B cell (primary cell): ENCODE results near the gene ADAR. TPM values are rescaled to one million over a fixed set of nuclear protein-coding genes. Genes with fewer than 3 reads are reported as not detected.

Source experiments
- ATAC-seq: fragments of 200-7000 bp; cut with Tn5 transposase; one replicate; pipeline ENCODE4 v1.10.0; 2021; ENCODE audit warnings: low read depth, mild to moderate bottlenecking, moderate number of reproducible peaks, moderate library complexity
- CTCF ChIA-PET: fragments of 350-600 bp; sonication (Branson Sonifier 250); formaldehyde crosslinking; loops from one replicate; lab custom pipeline; 2021; ENCODE audit warnings: antibody characterized with exemption, inconsistent platforms; lab: Charles Lee
- POLR2A ChIA-PET: fragments of 350-600 bp; sonication (Branson Sonifier 250); formaldehyde crosslinking; loops from one replicate; lab custom pipeline; 2021; ENCODE audit warnings: antibody characterized with exemption; lab: Charles Lee
- DNase-seq: peaks from one replicate; pipeline ENCODE4 v3.0.0; 2013
- H2AFZ ChIP-seq: 2 replicates; pipeline ENCODE4 v1.6.1; 2012; ENCODE audit warnings: mild to moderate bottlenecking, low read depth, low read length; ENCODE audit not compliant: insufficient read depth, poor library complexity, severe bottlenecking
- H3K27ac ChIP-seq, 2 donors: 1 replicate in 1 of 2; 2 replicates in 1 of 2; pipeline ENCODE4 v1.5.1; 2012 to 2013; ENCODE audit warnings: low read length in 2 of 2, mild to moderate bottlenecking in 2 of 2, moderate library complexity in 1 of 2
- H3K27me3 ChIP-seq, 4 experiments: fragments of 200-600 bp in 1 of 4; sonication (generic) in 1 of 4; replicated peaks in 1 of 4; 1 replicate in 2 of 4; 2 replicates in 2 of 4; pipeline versions ENCODE4 v1.6.1 to v1.7.0; 2013 to 2016; ENCODE audit warnings: low read length in 3 of 4, mild to moderate bottlenecking in 2 of 4, mixed read lengths in 1 of 4, moderate library complexity in 1 of 4; ENCODE audit not compliant: insufficient read depth in 4 of 4, control insufficient read depth in 3 of 4; ENCODE audit errors: control extremely low read depth in 1 of 4
- H3K36me3 ChIP-seq, 2 experiments: replicated peaks in 1 of 2; 1 replicate in 1 of 2; 2 replicates in 1 of 2; pipeline versions ENCODE4 v1.6.1 to v1.7.1; 2013; ENCODE audit warnings: low read length in 1 of 2; ENCODE audit not compliant: insufficient read depth in 2 of 2, control insufficient read depth in 1 of 2; ENCODE audit errors: control extremely low read depth in 1 of 2, extremely low read depth in 1 of 2
- H3K4me1 ChIP-seq, 2 donors: fragments of 200-600 bp in 1 of 2; sonication (generic) in 1 of 2; 1 replicate in 1 of 2; 2 replicates in 1 of 2; pipeline versions ENCODE4 v1.5.1 to v1.6.1; 2013 to 2017; ENCODE audit warnings: low read length in 2 of 2; ENCODE audit not compliant: control insufficient read depth in 2 of 2, insufficient read depth in 2 of 2
- H3K4me2 ChIP-seq: replicated peaks from 2 replicates; pipeline ENCODE3; 2012; ENCODE audit warnings: mild to moderate bottlenecking, low read depth, low read length; ENCODE audit not compliant: poor library complexity, severe bottlenecking
- H3K4me3 ChIP-seq, 5 experiments: fragments of 200-600 bp in 1 of 5; sonication (generic) in 1 of 5; 1 replicate in 3 of 5; 2 replicates in 2 of 5; pipeline versions ENCODE4 v1.5.1 to v1.7.0; 2011 to 2016; ENCODE audit warnings: low read length in 4 of 5, mild to moderate bottlenecking in 4 of 5, low read depth in 2 of 5, control low read depth in 1 of 5, moderate library complexity in 1 of 5; ENCODE audit not compliant: insufficient read depth in 1 of 5; ENCODE audit errors: control extremely low read depth in 1 of 5, extremely low read depth in 1 of 5
- H3K79me2 ChIP-seq: fragments of 200-600 bp; sonication (generic); one replicate; pipeline ENCODE4 v1.6.0; 2016; ENCODE audit warnings: low read length; ENCODE audit not compliant: control insufficient read depth, insufficient read depth
- H3K9ac ChIP-seq: fragments of 200-600 bp; sonication (generic); 2 replicates; pipeline ENCODE4 v1.6.1; 2017; ENCODE audit warnings: mild to moderate bottlenecking, low read length, moderate library complexity
- H3K9me3 ChIP-seq, 3 donors: one replicate each; pipeline versions ENCODE4 v1.6.1 to v1.7.1; 2013; ENCODE audit warnings: low read length in 2 of 3; ENCODE audit not compliant: control insufficient read depth in 2 of 3, insufficient read depth in 1 of 3; ENCODE audit errors: control extremely low read depth in 1 of 3
- H4K20me1 ChIP-seq: 2 replicates; pipeline ENCODE4 v1.6.0; 2012; ENCODE audit warnings: mild to moderate bottlenecking, low read length; ENCODE audit not compliant: insufficient read depth, control insufficient read depth, poor library complexity, severe bottlenecking
- H3K27ac Mint-ChIP-seq: one replicate; pipeline ENCODE4 v1.8.0; 2021; ENCODE audit warnings: mixed read lengths
- H3K27me3 Mint-ChIP-seq: one replicate; pipeline ENCODE4 v1.8.0; 2021; ENCODE audit warnings: mixed read lengths
- H3K4me1 Mint-ChIP-seq: one replicate; pipeline ENCODE4 v1.8.0; 2021; ENCODE audit warnings: mixed read lengths
- H3K4me3 Mint-ChIP-seq: one replicate; pipeline ENCODE4 v1.8.0; 2021; ENCODE audit warnings: mixed read lengths
- H3K9me3 Mint-ChIP-seq: one replicate; pipeline ENCODE4 v1.8.0; 2022; ENCODE audit warnings: mixed read lengths; ENCODE audit not compliant: insufficient read depth
- EZH2 ChIP-seq: IDR thresholded peaks from 2 replicates; pipeline ENCODE4 v1.6.1; 2012; ENCODE audit warnings: borderline replicate concordance, low read depth, mild to moderate bottlenecking, moderate library complexity, low read length; ENCODE audit not compliant: insufficient read depth, poor library complexity, severe bottlenecking
- WGBS: methylation state at CpG from one replicate; pipeline ENCODE4 v1.1.5; 2013; ENCODE audit warnings: missing lambda C conversion rate; ENCODE audit not compliant: insufficient coverage; 5-methylcytosine and 5-hydroxymethylcytosine counted together
- intact Hi-C: fragments of 100-400 bp; cut with micrococcal nuclease; formaldehyde crosslinking; loops from one replicate; pipeline ENCODE4 v1.10.0; 2022
- polyA plus RNA-seq: library from polyadenylated mRNA; depleted of rRNA; stranded (reverse); fragments of >200 nt; gene quantifications from 2 replicates; pipeline ENCODE4 v1.2.3, GENCODE V29; 2012
- total RNA-seq, 2 donors: library from RNA; stranded (reverse); fragments of 120-200 nt in 1 of 2; gene quantifications; 1 replicate in 1 of 2; 2 replicates in 1 of 2; pipeline versions ENCODE4 v1.2.3 to v1.2.4, GENCODE V29; 2013 to 2022
- TF ChIP-seq, protein P1 (sequence below): fragments of 200-600 bp; IDR thresholded peaks from one replicate; pipeline ENCODE4 v1.8.0; 2022; ENCODE audit warnings: antibody characterized with exemption, mild to moderate bottlenecking

The ADAR gene
- total and polyA plus RNA-seq, 2 donors (not counting 1 experiment from before 2014, with no cell fraction given) = 64.9 to 241 TPM

DNA sequence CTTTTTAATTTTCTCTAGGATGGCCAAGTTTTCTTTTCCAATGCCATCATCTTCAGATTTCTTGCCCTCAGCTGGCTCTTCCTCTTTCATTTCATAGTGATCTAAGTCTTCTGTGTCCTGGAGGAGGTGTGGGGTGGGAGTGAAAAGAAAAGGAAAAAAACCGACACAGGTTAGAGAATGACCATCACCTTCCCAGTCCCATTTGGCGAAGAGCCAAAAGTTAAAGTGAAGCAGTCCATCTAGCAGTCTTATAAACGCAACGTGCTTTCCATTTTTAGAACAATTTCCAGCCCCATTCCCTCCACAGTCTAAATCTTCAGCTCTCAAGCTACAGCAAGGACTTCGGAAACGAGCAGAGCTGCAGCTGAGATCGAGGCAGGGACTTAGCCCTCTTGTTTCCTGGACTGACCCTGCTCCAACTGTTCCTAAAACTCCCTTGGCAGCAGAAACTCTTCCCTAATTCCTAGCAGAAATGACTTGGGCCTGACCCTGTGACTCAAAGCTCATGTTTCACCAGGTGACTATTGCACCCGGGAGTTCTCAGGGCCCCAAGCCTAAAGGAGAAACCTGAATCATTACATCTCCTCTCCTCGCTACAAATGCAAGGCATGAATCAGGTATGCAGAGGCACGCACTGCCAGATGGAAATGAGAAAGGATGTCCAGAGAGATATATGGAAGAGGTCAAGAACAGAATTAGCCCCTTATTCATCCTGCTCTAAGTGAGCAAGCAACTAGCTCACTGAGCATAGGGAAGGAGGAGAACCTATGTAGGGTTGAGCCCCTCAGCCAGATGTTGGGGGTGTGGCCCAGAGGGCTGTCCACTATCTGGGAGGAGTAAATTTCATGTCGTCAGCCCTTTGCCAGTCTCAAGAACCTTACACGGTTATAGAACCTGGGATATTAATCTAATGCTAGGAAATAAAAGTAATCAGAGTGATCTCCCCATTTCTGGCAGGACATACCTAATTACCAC is 54.6 kb downstream of the ADAR start:
- no peaks in the 10 kb centered on the region for H3K9me3 Mint-ChIP-seq
- DNase-seq (no peak), ATAC-seq (no peak)
- no peak overlapping the region for H3K4me2 ChIP-seq
- no peak overlapping the region for H3K9ac ChIP-seq
- H3K4me3 ChIP-seq = no peak overlapping the region
- no peak overlapping the region for H3K4me3 Mint-ChIP-seq
- H4K20me1 ChIP-seq = peaks cover 56% of the 10 kb centered on the region
- H3K27me3 Mint-ChIP-seq = no peaks in the 10 kb centered on the region
- 94% methylated on average over 8 of the region's 12 CpGs for whole genome bisulfite sequencing
- H3K27me3 ChIP-seq = no peaks in the 10 kb centered on the region
- no peak overlapping the region for H3K27ac Mint-ChIP-seq
- peaks cover 18 to 20% of the 10 kb centered on the region in 2 donors for H3K4me1 ChIP-seq
- TF ChIP-seq, protein P1, sequence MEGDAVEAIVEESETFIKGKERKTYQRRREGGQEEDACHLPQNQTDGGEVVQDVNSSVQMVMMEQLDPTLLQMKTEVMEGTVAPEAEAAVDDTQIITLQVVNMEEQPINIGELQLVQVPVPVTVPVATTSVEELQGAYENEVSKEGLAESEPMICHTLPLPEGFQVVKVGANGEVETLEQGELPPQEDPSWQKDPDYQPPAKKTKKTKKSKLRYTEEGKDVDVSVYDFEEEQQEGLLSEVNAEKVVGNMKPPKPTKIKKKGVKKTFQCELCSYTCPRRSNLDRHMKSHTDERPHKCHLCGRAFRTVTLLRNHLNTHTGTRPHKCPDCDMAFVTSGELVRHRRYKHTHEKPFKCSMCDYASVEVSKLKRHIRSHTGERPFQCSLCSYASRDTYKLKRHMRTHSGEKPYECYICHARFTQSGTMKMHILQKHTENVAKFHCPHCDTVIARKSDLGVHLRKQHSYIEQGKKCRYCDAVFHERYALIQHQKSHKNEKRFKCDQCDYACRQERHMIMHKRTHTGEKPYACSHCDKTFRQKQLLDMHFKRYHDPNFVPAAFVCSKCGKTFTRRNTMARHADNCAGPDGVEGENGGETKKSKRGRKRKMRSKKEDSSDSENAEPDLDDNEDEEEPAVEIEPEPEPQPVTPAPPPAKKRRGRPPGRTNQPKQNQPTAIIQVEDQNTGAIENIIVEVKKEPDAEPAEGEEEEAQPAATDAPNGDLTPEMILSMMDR = no peak
- no peak for TF ChIP-seq EZH2
- H2AFZ ChIP-seq = no peak overlapping the region
- no peak overlapping the region for H3K27ac ChIP-seq
- intact Hi-C loops = no loop called here
- peaks cover 0 to 3% (median 0%) of the 10 kb centered on the region in 3 donors for H3K9me3 ChIP-seq
- ChIA-PET POLR2A (interaction anchor here (0.6 kb wide), 1 partner anchor 282 kb away, joined by 3 read pairs; no protein-coding TSS in a partner anchor), CTCF (interaction anchor here (0.8 to 4.1 kb wide), 5 partner anchors 7 to 354 kb away, joined by 3 to 17 read pairs (median 5); partner anchors contain the start of gene CHRNB2)
- H3K36me3 ChIP-seq = peaks cover 20 to 76% of the 10 kb centered on the region in 2 experiments
- H3K79me2 ChIP-seq = peaks cover 20% of the 10 kb centered on the region
- H3K4me1 Mint-ChIP-seq = peaks cover 31% of the 10 kb centered on the region

- Histone ChIP-seq H3K4me2 (no peak overlapping the region), H3K27me3 (no peaks in the 10 kb centered on the region), H3K9me3 (peaks cover 0 to 3% (median 0%) of the 10 kb centered on the region in 3 donors), H3K4me1 (peaks cover 10 to 11% of the 10 kb centered on the region in 2 donors), H2AFZ (no peak overlapping the region), H3K9ac (no peak overlapping the region), H3K36me3 (peaks cover 20 to 76% of the 10 kb centered on the region in 2 experiments), H4K20me1 (peaks cover 56% of the 10 kb centered on the region), H3K4me3 (no peak overlapping the region), H3K79me2 (peaks cover 8% of the 10 kb centered on the region), H3K27ac (no peak overlapping the region)
- H3K4me3 Mint-ChIP-seq = no peak overlapping the region
- peaks cover 22% of the 10 kb centered on the region for H3K4me1 Mint-ChIP-seq
- CTCF ChIA-PET = interaction anchor here (0.5 to 0.9 kb wide), 2 partner anchors 72 to 75 kb away, joined by 3 to 4 read pairs; no protein-coding TSS in a partner anchor
- TF ChIP-seq, protein P1 = no peak
- TF ChIP-seq EZH2 = no peak
- WGBS = 81% methylated on average over 5 of the region's 6 CpGs
- H3K27me3 Mint-ChIP-seq = no peaks in the 10 kb centered on the region
- no peak for DNase-seq
- H3K27ac Mint-ChIP-seq = no peak overlapping the region
- intact Hi-C loops = no loop called here
- POLR2A ChIA-PET = no interaction called here
- H3K9me3 Mint-ChIP-seq = no peaks in the 10 kb centered on the region
- no peak for ATAC-seq
Measured at GRCh38 chr1:154552036-154552435, 56.0 kb downstream of the ADAR start.
